ENCODE data around the gene EIPR1.

EIPR1 gene

GRCh38 chr2:3355951-3356569 lies 21.6 kb downstream of the EIPR1 start:
- DNase-seq, result no peak

GRCh38 chr2:3354986-3355385 lies 22.6 kb downstream of the EIPR1 start:
- no peak for DNase-seq

GRCh38 chr2:3349211-3349693 lies 28.4 kb downstream of the EIPR1 start:
- no peak for DNase-seq

- no peak for DNase-seq
Observed at GRCh38 chr2:3348767-3349166, 28.9 kb downstream of the EIPR1 start.

- no peak for DNase-seq
Observed at GRCh38 chr2:3345621-3346020, 32.0 kb downstream of the EIPR1 start.

- no peak for DNase-seq
Observed at GRCh38 chr2:3344897-3345296, 32.7 kb downstream of the EIPR1 start.

- DNase-seq, result no peak
Observed at GRCh38 chr2:3343012-3343411, 34.6 kb downstream of the EIPR1 start.

- DNase-seq, result no peak
Observed at GRCh38 chr2:3342324-3342723, 35.3 kb downstream of the EIPR1 start.

GRCh38 chr2:3341336-3341735 lies 36.3 kb downstream of the EIPR1 start:
- DNase-seq, result no peak

GRCh38 chr2:3340144-3340543 lies 37.5 kb downstream of the EIPR1 start:
- DNase-seq, result no peak

- no peak for DNase-seq
Observed at GRCh38 chr2:3338340-3338739, 39.3 kb downstream of the EIPR1 start.

GRCh38 chr2:3336844-3337243 lies 40.8 kb downstream of the EIPR1 start:
- no peak for DNase-seq

- DNase-seq, result no peak
Observed at GRCh38 chr2:3334392-3335345, 42.9 kb downstream of the EIPR1 start.

GRCh38 chr2:3332133-3332532 lies 45.5 kb downstream of the EIPR1 start:
- no peak for DNase-seq

GRCh38 chr2:3329491-3329890 lies 48.1 kb downstream of the EIPR1 start:
- no peak for DNase-seq

GRCh38 chr2:3326871-3327270 lies 50.7 kb downstream of the EIPR1 start:
- no peak for DNase-seq

GRCh38 chr2:3326182-3326537 lies 51.5 kb downstream of the EIPR1 start:
- no peak for DNase-seq

GRCh38 chr2:3325458-3326181 lies 52.0 kb downstream of the EIPR1 start:
- no peak for DNase-seq

GRCh38 chr2:3324404-3325281 lies 53.0 kb downstream of the EIPR1 start:
- no peak for DNase-seq

GRCh38 chr2:3324036-3324386 lies 53.6 kb downstream of the EIPR1 start:
- DNase-seq, result no peak

- DNase-seq, result no peak
Observed at GRCh38 chr2:3323360-3324035, 54.1 kb downstream of the EIPR1 start.
